HG02588 (cell line): ENCODE measurements around the gene MAPK8.
"Not testable (repeated sequence)": the region's sequence is repeated elsewhere in the genome, so short reads cannot be mapped to it uniquely, and the experiment has no call there.

Experiments
- ATAC-seq: cut with Tn5 transposase; IDR thresholded peaks from one replicate; pipeline ENCODE4 v1.9.1; 2021; ENCODE audit warnings: mild to moderate bottlenecking, moderate library complexity; ENCODE audit not compliant: unreplicated experiment

MAPK8 gene

GRCh38 chr10:48333856-48334255 is 27.4 kb downstream of the MAPK8 start:
- no peak for ATAC-seq

DNA sequence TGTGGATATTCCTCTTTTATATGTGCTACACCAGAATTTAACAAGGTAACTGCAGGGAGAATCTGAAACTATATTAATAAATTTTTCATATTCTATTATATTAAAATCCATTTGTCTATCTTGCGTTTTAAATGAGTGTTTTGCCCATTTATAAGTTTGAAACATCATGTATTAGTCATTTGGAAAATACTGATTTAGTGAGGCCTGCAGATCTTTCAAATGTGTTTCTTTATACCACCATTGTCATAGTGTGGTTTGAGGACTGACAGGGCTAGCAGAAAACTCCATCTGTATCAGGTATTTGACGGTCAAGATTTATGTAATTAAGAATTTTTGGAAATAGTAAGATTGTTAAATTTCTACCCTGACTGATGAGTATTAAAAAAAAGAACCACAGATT is 29.3 kb downstream of the MAPK8 start:
- ATAC-seq, result no peak

DNA sequence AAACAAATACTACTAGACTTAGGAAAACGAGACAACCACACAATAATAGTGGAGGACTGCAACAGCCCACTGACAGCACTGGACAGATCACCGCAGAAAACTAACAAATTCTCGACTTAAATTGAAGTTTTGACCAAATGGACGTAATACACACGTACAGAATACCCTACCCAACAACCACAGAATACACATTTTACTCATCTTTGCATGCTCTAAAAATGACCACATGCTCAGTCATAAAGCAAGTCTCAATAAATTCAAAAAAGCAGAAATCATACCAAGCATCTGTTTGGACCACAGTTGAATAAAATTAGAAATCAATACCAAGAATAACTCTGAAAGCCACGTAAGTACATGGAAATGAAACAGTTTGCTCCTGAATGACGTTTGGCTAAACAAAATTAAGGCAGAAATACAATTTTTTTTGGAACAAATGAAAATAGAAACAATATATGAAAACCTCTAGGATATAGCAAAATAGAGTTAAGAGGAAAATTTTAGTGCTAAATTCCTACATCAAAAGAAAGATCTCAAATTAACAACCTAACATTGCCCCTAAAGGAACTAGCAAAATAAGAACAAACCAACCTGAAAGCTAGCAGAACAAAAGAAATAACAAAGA is 30.6 kb downstream of the MAPK8 start:
- peak; percentile 79 for ATAC-seq

DNA sequence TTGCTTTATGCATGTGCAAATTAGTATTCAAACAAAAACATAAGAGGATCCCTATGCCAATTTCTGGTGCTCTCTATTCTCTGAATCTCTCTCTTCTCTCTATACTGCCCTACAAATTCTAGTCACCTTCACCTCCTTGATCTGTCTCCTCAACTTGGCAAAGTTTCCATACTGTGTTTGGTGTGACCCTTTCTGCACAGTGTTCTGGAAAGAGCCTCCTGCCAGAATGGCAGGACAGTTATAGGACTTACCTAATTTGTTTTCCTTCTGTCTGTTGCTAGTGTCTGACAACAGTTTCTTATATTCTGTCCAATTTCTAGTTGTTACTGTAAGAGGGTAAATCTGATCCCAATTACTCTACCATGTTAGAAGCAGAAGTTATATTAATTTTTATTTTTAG is 34.3 kb downstream of the MAPK8 start:
- ATAC-seq, result no peak

GRCh38 chr10:48343106-48343505 is 36.6 kb downstream of the MAPK8 start:
- ATAC-seq, result no peak

GRCh38 chr10:48343921-48344598 is 37.6 kb downstream of the MAPK8 start:
- ATAC-seq, result no peak

DNA sequence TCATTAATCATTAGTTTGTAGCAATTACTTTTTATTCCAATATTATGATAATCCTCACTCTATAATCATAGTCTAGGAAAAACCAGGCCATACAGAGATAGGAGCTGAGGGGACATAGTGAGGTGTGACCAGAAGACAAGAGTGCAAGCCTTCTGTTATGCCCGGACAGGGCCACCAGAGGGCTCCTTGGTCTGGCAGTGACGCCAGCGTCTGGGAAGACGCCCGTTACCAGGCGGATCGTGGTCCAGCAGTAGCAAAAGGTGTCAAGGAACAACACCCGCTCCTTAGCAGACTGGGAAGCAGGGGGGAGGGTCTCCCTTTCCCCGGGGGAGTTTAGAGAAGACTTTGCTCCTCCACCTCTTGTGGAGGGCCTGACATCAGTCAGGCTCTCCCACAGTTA is 39.8 kb downstream of the MAPK8 start:
- ATAC-seq, result not testable (repeated sequence)

GRCh38 chr10:48347539-48347938 is 41.1 kb downstream of the MAPK8 start:
- ATAC-seq, result not testable (repeated sequence)

- not testable (repeated sequence) for ATAC-seq
Observed at GRCh38 chr10:48347943-48348342, 41.5 kb downstream of the MAPK8 start.

GRCh38 chr10:48353246-48353645 is 46.8 kb downstream of the MAPK8 start:
- no peak for ATAC-seq

DNA sequence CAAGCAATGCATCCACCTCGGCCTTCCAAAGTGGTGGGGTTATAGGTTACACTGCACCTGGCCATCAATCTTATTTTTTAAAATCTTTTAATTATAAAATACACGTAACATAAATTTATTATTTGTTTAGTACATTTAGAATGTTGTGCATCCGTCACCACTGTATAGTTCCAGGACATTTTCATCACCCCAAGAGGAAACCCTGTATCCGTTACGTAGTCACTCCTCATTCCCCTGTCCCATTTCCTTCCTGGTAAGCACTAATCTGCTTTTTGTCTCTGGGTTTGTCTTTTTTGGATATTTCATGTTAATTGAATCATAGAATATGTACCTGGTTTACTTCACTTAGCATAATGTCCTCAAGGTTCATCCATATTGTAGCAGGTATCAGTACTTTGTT is 51.2 kb downstream of the MAPK8 start:
- no peak for ATAC-seq

DNA sequence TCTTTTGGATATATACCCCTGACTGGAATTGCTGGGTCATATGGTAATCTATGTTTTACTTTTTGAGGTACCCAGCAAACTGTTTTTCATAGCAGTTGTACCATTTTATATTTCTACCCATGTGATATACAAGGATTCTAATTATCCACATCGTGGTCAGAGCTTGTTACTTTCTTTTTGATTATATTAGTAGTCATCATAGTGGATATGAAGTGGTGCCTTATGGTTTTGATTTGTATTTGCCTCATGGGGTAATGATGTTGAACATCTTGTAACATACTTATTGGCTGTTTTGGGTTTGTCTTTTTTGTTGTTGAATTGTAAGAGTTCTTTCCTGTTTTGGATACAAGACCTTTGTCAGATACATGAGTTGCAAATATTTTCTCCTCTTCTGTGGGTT is 51.7 kb downstream of the MAPK8 start:
- ATAC-seq, result no peak

- ATAC-seq, result no peak
Observed at GRCh38 chr10:48358838-48359237, 52.4 kb downstream of the MAPK8 start.

- no peak for ATAC-seq
Observed at GRCh38 chr10:48361176-48361575, 54.7 kb downstream of the MAPK8 start.

- no peak for ATAC-seq
Observed at GRCh38 chr10:48363617-48364355, 57.3 kb downstream of the MAPK8 start.

DNA sequence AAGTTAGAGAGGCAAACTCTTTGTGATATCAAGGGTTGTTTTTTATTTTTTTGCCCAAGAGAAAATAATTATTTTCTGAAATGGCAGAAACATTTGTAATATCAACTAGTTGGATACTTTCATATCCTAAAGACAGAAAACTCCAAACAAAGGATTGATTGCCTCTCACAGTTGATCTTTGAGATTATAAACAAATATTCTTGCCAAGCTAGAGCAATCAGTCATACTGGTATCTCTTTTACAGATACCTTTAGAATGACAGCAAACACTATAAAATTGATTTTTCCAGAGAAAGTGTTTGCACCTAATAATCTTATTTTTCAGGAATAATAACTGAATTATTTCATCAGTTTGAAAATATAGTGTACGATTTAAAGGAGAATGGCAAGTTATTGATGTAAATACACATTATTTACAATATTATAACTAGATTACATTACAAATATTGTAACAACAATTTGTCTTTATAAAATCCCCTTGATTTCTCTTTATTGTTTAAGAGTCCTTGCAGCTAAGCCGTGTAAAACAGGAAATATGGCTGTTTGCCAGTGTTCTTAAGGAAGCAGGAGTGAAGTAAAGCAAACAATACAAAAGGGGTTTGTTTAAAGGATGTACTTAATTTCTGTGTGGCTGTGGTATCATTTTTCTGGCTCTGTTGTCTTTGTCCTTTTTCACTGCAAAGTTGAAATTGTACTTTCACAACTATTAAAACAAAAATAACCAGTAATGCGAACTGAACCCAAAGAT is 58.4 kb downstream of the MAPK8 start:
- no peak for ATAC-seq

DNA sequence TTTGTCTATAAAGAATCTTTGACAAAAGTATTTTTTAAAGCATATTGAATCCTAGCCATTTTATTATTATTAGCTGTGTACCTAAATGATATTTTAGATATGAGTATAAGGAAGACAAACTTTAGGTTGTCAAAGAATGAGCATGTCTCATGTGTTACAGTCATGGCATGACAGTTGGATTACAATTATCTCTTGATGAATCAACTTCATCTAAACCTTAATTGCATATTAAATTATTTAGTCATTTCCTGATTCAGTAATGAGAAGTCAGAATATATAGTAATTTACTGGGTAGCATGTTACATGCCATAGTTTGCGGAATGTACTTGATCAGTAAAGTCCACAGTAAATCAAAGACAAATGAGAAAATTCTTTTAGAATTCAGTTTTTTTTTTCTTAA is 59.2 kb downstream of the MAPK8 start:
- no peak for ATAC-seq

GRCh38 chr10:48366261-48366660 is 59.8 kb downstream of the MAPK8 start:
- ATAC-seq, result no peak

DNA sequence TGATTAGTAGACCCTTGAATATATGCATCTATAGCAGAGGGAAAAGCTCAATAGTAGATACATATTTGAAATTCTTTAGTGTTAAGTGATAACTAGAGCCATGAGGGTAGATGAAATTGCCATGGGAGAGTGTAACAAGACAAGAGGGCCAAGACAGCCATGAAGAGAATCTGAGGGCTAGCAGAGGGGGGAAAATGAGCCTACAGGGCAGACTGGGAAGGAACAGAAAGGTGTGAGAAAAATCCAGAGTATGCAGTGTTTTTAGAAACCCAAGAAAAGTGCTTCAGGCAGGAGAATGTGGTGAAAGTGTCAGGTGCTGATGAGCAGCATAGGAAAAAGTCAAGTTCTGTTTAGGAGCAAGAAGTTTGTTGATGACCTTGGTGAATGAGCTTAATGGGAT is 63.0 kb downstream of the MAPK8 start:
- ATAC-seq, result no peak

DNA sequence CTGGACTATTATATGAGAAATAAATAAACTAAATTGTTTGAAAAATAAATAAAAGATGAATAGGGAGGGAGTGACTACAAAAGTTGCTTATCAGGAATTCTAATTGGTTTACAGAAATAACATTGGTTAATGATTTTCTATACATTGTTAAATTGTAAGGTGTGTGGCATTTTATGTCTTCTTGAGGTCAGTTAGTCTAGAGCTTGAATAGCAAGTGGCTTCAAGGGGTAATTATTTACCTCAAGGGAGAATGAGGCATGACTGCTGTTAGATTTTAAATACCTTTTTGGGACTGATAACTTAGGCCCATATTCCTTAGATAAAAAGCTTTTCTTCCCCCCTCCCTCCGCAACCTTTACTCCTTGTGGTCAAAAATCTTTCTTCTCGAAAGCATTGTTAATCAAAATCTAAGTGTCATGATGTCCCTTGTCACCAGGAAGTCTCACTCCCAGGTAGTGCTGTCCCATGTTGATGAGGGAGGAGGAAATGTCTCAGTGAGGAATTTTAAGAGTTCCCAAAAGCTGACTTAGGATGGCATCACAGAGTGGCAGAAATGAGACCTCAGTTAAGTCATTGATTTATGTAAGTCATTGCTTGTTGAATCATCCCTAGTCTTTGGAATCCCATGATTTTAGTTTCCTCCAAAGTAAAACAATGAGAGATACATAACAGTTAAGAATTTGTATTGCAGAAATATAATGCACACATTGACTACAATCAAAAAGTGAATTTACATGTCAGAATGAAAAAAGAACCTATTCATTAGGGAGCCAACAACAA is 71.5 kb downstream of the MAPK8 start:
- no peak for ATAC-seq

- ATAC-seq, result no peak
Observed at GRCh38 chr10:48378675-48379074, 72.2 kb downstream of the MAPK8 start.
